GM23248 (cell line): ENCODE measurements around the gene CFAP90.

Source experiments
- EZH2 ChIP-seq: fragments of 200-600 bp; sonication (generic); IDR thresholded peaks from 2 replicates; pipeline ENCODE4 v1.6.1; 2018; ENCODE audit warnings: antibody characterized with exemption, mild to moderate bottlenecking; ENCODE audit not compliant: insufficient read depth, poor library complexity, severe bottlenecking
- EZH2phosphoT487 ChIP-seq: fragments of 200-600 bp; sonication (generic); IDR thresholded peaks from 2 replicates; pipeline ENCODE4 v1.6.1; 2018; ENCODE audit warnings: antibody characterized with exemption, moderate library complexity, mild to moderate bottlenecking, low read depth; ENCODE audit not compliant: insufficient read depth

GRCh38 chr5:7882926-7883325, 32.0 kb upstream of the CFAP90 start:
- TF ChIP-seq EZH2, result no peak
- TF ChIP-seq EZH2phosphoT487, result no peak
